GM21576 (cell line): ENCODE results near the gene ANKH.
"Not testable (repeated sequence)": the region's sequence is repeated elsewhere in the genome, so short reads cannot be mapped to it uniquely, and the experiment has no call there.

Experiments
- ATAC-seq: cut with Tn5 transposase; IDR thresholded peaks from one replicate; pipeline ENCODE4 v1.9.1; 2021; ENCODE audit warnings: mild to moderate bottlenecking, moderate library complexity; ENCODE audit not compliant: unreplicated experiment

Gene ANKH

DNA sequence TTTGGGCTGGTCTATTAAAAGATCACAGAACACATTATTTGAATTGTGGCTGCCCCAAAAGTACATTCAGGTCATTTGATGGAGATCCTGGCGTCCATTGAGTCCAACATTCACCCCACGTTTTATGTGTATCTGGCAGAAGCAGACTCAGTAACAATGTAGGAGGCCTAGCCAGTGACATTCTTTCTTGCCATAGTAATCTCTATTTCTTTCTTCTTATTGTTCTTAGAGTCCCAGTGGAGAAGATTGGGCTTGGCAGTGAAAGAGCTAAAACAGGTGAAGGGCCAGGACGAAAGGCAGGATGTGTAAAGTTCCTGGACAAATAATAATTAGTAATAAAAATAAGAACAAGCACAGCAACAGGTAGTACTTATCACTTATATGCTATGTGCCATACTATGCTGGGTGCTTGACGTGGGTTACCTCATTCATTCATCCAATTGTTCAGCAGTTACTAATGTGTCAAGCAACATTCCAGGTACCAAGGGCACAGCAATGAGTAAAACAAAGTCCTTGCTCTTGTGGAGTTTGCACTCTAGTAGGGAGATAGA, 12.6 kb upstream of the ANKH start:
- no peak for ATAC-seq

DNA sequence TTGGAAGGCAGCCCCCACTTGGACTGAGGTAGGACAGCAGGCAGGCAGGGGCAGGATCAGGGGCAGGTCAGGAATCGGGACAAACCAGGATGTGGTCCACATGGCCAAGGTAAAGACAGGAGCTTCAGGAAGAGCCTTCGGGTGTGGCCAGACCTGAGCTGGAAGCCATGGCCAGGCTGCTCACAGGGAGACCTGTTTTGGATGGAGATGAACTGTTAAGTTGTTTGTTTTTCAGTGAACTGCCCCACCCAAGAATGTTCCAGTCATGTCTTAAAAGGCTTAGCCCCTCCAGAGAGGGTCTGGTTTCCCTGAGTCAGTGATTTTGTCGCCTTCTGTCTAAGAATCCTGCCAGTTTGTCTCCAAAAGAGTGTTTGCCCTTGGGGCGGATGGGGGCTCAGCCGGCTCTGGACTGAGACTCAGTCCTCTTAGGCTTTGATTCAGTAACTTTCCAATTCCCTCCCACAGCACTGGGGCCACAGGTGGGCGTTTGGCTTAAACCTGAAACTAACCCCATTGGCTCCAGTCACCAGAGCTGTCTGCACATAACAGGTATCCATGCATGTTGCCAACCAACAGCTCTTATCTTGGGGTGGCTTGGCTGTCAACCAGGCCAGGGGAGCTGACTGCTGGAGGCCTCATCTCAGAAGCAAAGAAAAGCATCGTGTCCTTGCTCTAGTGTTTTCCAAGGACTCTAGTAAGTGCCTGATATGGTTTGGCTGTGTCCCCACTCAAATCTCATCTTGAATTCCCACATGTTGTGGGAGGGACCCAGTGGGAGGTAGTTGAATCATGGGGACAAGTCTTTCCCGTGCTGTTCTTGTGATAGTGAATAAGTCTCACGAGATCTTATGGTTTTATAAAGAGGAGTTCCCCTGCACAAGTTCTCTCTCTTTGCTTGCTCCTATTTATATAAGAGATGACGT, 11.3 kb upstream of the ANKH start:
- ATAC-seq = no peak

DNA sequence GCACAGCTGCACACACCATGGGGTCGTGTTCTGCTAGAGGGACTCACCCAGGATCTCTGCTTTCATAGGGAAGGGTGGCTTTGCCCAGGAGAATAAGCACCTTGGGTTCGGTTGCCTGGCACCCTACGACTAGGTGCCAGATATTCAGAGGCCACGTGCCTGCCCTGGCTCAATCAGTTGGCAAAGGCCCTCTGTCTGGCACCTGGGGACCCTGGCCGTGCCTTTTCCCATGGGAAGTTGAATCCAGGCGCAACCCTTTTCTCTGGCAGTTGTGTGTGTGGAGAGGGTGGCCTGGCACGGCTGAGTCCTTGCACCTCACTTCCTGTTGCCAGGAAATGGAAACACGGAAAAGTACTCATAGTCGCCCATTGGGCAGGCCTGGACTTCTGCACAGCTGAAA, 10.2 kb upstream of the ANKH start:
- no peak for ATAC-seq

DNA sequence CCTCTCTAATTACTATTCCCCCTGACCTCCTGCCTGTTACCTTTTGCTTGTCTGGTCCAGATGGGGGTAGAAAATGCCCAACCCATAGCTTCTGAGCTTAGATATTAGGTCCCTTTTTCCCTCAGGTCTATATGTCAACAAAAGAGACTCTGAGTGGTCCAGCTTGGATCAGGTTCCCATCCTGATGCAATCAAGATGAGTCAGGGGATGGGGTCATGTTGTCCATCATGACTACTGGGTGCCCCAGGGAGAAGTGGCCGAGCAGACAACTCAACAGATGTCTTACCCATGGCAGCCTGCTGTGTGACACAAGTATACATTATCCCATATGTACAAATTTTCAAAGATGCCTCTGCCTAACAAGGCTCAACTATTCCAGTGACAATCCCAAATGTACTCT, 9.1 kb upstream of the ANKH start:
- ATAC-seq = no peak

DNA sequence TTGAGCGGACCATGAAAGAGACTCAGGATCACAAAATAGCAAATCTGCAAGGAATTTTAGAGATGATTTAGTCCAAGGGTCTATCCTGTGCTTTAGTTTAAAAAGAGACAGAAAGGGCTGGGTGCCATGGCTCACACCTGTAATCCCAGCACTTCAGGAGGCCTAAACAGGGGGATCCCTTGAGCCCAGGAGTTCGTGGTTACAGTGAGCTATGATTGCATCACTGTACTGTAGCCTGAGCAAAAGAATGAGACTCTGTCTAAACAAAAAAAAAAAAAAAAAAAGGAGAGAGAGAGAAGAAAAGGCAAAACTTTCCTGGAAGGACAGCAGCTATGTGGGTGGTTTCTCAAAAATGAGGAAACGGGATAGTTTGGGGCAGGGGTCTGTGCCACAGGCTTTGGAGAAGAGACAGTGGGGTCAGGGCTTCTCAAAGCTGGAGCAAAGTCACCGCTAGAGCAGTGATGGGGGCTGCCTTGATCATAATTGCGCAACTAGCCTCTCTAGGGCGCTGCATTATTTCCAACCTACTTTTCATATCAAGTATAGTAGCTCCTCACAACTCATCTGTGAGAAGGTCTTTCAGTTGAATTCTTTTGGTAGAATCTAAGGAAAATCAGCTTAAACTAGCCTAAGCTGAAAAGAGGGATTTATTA, 8.5 kb upstream of the ANKH start:
- ATAC-seq = no peak

DNA sequence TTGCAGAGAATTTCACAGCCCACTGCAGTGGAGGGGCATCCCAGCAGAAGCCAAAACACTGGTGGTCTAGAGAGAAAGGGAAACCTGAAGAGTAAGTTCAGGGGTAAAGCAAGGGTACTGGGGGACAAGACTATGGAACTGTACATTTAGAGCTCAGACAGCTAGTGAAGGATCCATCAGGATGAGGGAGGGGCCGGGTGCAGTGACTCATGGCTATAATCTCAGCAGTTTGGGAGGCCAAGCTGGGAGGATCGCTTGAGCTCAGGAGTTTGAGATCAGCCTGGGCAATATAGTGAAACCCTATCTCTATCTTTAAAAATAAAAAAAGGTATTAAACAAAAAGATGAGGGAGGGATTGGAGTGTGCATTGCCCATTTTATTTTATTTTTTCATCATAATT, 7.8 kb upstream of the ANKH start:
- no peak for ATAC-seq

DNA sequence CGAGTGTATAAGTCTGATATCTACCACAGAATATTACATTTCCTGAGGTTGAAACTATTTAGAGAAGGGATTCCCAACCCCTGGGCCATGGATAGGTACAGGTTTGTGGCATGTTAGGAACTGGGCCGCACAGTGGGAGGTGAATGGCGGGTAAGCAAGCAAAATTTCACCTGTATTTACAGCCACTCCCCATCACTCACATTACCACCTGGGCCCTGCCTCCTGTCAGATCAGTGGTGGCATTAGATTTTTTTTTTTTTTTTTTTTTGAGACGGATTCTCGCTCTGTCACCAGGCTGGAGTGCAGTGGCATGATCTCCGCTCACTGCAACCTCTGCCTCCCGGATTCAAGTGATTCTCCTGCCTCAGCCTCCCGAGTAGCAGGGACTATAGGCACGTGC, 6.6 kb upstream of the ANKH start:
- ATAC-seq = not testable (repeated sequence)

DNA sequence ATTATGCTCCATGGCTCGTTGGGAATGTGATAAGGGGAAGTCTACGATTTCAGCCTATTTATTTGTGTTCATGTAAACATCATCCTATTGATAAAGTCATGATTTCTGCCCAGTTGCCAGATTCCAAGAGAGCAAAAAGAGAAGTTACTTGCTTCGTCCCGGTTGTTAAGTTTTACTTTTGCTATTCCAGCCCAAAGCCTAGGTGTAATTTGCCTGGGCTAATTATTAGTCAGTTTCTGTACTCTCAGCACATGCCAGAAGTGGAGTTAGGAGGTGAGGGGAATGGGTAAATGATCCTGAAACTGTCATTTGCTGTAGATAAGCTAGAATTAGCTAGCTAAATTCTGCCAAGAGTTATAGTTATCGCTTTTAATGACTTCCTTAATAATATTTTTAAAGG, 4.5 kb upstream of the ANKH start:
- ATAC-seq = no peak

DNA sequence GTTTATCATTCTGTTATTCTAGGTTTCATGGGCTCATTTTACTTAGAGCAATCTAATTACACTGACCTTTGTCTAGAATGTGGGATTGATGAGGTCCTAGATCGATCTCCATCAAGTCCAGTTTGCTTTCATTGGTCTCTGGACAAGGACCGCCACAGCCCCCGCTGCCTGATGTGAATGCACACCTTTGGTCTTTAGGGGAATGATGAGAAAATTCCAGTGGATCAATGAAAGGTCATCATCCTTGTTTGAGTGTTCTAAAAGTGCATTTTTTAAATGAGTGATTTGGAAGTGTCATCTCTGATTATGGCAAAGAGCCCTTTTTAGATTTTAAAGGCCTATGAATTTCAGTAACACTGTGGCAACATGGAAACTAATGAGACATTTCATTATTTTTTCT, 2.2 kb upstream of the ANKH start:
- ATAC-seq = no peak

DNA sequence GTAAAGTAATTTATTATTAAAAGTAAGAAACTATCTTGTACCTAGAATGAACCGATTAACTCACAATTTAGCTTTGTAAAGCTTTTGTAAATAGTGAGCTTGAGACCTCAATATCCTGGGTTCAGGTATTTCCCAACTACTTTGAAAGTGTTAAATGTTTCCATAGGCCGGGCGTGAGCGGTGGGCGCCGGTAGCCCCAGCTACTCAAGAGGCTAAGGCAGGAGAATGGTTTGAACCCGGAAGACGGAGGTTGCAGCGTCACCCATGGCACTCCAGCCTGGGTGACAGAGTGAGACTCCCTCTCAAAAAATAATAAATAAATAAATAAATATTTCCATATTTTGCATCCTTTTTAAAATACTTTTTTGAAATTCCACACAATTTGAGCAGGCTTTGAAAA, 1.5 kb upstream of the ANKH start:
- ATAC-seq = no peak

DNA sequence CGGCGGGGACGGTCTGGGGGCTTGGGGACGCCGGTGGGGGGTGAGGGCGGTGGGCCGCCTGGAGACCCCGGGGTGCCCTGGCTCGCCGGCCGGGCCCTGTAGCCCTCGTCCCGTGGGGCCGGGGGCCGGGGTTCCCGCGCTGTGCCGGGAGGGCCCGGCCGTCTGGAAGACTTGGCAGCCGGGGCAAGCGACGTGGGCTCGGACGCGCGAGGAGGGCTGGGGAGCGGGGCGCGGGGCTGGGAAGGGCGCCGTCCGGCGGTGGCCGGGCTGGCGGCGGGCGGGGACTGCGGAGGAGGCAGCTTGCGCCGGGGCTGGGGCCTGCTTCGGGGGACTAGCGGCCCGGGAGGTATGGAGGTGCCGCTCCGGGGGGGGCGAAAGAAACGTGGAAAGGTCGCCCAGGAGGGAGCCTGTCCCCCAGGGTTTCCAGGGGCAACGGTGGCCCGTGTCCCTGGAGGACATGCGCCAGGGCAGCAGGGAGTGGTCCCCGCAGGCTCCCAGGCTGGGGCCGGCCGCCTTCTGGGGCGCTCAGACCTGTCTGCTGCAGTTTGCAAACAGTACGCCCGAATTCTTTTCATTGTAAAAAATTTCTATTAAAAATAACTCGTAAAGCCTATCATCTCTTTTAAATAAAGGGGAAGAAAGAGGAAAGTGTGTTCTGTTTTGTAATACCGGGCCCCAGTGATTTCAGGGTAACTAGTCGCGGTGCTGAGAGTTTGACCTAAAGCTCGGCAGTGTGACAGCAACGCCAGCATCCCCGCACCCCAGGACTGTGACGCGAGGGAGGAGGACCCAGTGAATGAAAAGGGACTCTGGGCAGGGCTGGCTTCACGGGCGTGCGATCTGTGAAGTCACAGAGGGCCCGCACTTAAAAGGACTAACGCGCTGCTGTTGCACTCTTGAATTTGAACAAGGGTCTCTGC, 752 bp upstream of the ANKH start:
- peak; percentile 37 for ATAC-seq

DNA sequence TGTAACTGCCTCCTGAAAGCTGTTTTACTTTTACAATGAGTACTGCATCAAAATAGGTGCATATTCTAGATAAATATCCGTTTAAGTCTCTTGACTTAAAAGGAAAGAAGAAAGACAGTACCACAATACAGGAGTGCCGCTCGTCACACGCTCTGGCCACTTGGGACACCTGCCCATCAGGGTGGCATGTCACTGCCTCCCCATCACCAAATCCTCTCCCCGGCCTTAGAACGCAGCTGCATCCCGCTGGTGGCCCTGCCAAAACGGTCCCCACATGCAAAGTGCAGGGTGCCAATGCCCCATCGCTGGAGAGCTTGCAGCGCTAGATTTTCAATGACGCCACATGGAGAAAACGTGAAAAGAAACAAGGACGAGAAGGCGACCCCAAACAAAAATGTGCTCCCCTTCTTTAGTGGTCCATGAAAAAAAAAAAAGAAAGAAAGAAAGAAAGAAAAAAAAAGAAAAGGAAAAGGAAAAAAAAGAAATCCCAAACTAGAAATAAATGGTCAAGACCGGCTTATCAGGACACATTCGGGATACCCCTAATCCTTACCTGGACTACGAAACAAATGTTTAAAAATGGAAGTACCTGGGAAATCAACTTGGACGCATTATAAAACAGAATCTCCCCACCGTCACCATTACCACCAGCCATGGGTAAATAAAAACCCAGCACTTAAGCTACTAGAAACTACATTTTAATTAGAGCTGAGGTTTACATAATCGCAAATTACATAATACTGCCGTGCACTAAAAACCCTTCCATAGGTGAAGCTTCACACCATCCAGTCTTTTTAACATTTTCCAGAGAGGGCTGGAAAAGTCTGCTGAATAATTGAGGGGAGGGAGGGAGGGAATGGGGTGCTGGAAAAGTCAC, 1.0 kb downstream of the ANKH start:
- ATAC-seq = no peak

DNA sequence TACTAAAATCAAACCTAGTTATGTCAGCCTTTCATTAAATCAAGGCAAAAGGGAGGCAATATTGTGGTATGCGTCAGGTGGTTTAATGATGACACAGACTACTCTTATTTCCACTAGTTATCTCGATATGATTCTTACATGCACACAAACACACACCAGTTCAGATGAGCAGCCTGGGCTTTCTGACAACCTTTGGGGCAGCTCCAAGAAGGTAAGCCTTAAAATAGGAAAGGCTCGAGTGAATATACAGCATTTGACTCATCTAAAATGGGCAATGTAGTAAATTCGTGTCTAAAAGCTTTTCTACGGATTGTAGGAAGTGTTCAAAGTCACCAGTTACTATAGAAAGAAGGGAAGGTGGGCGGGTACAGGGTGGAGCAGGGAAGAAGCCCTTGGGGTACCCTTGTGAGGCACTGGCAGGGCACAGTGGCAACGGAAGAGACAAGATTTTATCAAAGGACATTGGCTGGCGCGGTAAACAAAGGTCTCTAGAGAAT, 1.9 kb downstream of the ANKH start:
- no peak for ATAC-seq

DNA sequence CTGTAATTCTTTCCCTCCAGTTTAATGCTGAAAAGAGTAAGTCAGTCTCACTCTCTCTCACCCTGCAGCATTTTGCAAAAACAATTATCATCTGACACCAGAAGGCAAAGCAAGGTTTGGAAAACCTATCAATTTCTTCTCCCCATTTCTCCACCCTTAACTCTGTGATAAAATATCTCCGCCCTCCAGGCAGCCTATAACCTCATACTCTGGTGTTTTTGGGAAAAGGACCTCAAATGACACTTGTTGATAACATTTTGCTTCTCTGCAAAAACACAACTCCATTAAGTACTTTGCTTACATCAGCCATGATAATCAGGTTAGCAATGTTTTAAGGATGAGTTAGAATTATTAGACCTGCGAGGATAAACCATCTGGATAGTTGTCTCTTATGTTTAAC, 2.3 kb downstream of the ANKH start:
- ATAC-seq = no peak

DNA sequence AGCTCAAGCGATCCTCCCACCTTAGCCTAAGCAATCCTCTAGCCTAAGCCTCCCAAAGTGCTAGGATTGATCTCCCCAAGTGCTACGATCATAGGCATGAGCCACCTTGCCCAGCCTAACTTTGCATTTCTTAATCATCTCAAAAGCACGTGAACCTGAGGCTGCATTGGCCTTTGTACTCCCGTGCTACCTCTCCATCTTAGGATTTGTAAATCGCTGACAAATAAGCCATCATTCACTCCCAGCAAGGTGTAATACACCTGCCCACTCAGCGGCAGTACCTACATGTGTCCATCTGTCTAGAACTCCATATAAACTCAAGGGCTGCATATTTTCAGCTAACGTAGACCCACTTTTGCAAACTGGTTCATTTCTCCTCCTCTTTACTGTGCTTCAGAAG, 2.8 kb downstream of the ANKH start:
- ATAC-seq = no peak

DNA sequence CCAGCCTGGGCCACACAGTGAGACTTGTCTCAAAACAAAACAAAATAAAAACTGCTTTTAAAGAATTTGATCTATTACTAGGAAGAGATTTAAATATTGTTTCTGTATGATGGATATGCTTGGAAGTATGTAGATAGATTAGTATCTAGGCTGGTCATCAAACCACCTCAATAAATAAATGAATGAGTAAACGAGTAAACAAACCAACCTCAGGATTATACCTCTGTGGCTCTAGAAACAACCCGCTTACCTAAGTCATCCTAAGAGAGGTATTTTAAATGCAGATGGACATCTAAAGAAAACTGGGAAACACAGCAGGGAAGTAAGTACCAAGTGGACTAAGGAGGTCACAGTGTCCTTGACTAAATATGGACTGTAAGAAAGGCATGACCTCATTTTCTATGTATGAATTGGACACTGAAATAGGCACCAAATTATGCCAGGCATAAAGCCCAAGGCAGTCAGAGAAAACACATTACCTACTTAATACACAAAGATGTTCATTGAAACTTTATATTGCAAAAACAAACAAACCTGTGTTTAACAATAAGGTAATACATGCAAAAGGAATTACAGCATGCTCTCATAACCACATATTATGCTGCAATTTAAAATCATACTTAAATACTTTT, 7.3 kb downstream of the ANKH start:
- no peak for ATAC-seq

DNA sequence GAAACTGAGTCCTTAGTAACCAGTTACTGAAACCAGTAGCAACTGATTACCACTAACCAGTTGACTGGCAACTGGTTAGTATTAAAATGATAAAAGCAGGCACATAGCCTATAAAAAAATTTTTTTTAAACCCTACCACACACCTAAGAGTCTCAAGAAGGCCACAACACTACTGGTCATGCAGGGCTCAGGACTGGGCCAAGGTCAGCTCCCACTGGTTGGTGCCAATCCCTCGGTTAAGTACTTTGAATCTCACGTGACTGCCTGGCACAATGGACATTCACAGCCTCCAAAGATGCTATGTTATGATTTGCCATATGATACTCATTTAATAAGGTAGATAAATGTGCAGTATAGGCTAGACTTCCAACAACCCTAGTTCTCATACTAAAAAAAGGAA, 8.5 kb downstream of the ANKH start:
- no peak for ATAC-seq

DNA sequence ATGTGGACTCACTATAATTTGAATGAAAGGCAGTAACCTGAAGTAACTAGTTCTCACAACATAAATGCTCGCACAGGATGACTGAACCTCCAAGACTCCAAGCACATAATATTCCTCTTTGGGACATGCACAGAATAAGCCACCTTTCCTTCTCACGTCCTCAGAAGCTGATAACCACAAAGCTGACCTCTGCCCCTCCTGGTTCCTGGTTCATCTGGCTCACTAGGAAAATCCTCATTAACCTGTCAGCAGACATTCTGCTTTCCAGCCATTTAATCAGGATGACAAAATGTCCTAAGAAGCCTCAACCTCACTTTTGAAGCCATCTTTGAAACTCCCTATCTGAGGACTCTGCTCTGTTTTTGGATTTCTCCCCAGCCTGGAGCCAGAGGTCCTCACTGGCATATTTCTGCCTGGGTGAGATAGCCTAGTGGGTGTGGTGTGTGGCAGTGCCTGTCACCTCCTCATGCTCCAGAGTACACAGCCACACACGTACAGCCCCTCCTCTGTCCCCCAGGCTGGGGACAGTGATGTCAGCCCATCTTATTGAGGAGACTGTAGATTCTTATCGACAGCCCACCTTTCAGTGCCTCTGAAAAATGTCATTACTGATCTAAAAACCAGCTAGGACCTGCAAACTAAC, 10.3 kb downstream of the ANKH start:
- ATAC-seq = no peak

DNA sequence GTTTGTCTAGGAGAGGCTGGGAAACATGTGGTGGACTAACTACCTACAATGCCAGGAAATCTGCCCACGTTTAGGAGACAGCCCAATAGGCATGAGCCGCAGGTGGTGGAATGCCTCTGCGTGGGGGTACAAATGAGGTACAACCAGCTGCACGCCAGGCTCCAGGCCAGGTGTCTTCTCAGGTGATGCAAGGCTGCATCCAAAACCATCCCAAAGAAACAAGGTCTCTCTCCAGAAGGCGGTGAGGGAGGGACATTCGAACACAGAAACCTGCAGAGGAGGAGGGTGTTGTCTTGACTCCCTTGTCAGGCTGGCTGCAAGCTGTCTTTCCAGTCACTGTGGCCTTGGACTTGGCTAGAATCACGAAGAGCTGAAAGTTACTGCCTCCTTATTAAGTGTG, 11.6 kb downstream of the ANKH start:
- ATAC-seq = no peak
